A549 treated with ZK216348 at 1 μM for 4 hours (cell line): Measurements from ENCODE around the gene KMT2E. TPM values are rescaled to one million over a fixed set of nuclear protein-coding genes. Genes with fewer than 3 reads are reported as not detected.

ENCODE experiments used
- total RNA-seq: library from RNA; stranded (reverse); fragments of 200-300 nt; extraction: Qiagen RNA extraction; gene quantifications from 5 replicates; pipeline ENCODE4 v1.2.3, GENCODE V29; 2022; ENCODE audit warnings: low read depth

Gene KMT2E, protein sequence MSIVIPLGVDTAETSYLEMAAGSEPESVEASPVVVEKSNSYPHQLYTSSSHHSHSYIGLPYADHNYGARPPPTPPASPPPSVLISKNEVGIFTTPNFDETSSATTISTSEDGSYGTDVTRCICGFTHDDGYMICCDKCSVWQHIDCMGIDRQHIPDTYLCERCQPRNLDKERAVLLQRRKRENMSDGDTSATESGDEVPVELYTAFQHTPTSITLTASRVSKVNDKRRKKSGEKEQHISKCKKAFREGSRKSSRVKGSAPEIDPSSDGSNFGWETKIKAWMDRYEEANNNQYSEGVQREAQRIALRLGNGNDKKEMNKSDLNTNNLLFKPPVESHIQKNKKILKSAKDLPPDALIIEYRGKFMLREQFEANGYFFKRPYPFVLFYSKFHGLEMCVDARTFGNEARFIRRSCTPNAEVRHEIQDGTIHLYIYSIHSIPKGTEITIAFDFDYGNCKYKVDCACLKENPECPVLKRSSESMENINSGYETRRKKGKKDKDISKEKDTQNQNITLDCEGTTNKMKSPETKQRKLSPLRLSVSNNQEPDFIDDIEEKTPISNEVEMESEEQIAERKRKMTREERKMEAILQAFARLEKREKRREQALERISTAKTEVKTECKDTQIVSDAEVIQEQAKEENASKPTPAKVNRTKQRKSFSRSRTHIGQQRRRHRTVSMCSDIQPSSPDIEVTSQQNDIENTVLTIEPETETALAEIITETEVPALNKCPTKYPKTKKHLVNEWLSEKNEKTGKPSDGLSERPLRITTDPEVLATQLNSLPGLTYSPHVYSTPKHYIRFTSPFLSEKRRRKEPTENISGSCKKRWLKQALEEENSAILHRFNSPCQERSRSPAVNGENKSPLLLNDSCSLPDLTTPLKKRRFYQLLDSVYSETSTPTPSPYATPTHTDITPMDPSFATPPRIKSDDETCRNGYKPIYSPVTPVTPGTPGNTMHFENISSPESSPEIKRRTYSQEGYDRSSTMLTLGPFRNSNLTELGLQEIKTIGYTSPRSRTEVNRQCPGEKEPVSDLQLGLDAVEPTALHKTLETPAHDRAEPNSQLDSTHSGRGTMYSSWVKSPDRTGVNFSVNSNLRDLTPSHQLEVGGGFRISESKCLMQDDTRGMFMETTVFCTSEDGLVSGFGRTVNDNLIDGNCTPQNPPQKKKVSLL (N-terminal part only)
- 12.9 to 23.7 TPM (median 17.9 TPM) in 5 replicates for total RNA-seq

DNA sequence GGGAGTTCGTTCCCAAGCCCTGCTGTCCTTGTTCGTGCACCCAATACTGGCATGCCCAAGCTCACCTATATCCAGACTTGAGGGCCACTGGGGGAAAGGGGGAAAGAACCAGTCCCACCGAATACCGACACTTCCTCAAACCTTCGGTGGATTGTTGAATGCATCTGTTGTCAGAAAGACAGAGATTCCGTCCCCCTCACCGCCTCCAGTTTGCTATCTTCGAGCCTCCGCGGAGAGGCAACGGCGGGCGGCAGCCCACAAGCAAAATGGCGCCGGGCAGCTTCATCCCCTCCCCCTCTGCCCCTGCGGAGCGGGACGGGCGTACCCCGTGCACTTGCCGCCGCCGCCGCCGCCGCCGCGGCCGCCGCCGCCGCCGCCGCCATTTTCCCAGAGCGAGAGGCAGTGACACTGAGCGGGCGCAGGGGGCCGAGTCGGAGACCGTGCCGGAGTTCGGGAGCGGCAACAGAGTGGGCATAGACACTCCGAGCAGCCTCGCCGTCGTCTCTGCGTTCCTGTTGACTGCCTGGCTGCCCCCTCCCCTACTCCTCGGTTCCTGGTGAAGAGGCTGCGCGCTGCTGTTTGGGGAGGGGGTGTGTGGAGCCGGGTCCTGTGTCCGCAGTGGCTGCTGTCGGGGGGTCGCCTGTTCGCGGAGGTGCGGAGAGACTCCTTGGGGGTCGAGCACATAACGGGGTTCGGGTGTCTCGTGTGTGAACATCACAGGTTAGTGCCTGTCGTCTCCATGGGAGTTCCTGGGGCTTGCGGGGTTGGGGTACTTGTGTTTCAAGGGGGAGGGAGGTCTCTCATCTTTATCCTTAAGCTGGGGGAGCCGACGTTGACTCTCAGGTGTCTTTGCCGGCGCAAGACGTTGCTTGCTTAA is at the start of gene KMT2E:
Gene KMT2E, plus strand, starts transcription at position 390 of the 877 bp plus-strand sequence. CDS start 26,748 bp downstream, outside the sequence.

